NOMO-1 treated with DMSO at 0.1 percent for 48 hours (cell line): Measurements from ENCODE around the gene RUBCN.
"Not testable (repeated sequence)": the region's sequence is repeated elsewhere in the genome, so short reads cannot be mapped to it uniquely, and the experiment has no call there.

Source experiments
- DNase-seq: peaks from one replicate; lab custom pipeline; 2025; ENCODE audit not compliant: unreplicated experiment; lab: John Stamatoyannopoulos, UW

Gene RUBCN

DNA sequence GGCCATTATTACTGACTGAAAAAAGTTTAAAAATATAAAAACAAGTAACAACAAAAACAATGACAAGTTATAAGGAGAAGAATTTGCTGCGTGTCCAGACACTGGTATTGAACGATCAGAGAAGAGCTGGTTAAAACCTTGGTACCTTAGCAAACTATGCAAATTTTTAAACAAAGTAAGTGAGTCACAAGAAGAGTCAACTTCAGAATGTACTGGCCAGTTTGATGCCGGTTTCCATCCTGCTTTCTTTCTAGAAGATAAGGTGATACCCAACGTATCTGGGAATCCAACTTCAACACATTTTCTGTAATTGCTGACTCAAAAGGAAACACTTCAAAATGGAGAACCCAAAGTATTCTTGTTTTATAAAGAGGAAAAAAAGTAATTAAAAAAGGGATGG is 49.8 kb downstream of the RUBCN start:
- no peak for DNase-seq

- DNase-seq = no peak
Measured at GRCh38 chr3:197685546-197685945, 51.2 kb downstream of the RUBCN start.

DNA sequence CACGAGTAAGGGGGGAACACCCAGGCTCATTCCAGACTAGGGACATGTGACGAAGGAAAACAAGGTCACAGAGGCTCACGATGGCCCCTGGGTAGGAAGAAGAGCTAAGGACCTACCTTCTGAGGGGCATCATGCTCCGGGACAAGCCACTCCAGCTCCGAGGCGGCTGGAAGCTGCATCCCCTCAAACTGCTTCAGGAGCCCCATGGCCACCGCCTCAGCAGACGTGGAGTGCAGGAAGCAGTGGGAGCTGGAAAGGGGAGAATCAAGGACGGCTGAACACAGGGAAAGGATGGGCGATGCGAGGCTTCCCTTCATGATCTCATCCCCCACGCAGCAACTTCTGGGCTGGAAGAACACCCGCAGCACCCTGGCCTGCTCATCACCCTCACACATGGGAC is 53.5 kb downstream of the RUBCN start:
- no peak for DNase-seq

DNA sequence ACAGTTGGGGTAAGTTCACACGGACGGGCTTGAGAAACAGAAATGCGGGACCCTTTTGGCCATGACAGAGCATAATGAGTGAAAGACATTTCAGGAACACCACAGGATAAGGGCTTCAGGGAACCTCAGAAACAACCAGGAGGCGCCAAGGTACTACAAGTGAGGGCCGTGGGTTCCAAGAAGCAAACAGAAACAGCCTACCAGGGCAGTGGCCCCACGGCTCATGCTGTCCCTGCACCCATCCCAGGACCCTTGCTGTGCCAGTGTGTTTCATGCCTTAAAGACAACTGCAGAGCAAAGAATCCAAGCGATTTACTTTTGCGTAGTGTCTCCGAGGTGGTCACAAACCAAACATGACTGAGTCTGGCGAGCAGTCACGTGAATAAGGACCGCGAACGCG is 54.0 kb downstream of the RUBCN start:
- no peak for DNase-seq

DNA sequence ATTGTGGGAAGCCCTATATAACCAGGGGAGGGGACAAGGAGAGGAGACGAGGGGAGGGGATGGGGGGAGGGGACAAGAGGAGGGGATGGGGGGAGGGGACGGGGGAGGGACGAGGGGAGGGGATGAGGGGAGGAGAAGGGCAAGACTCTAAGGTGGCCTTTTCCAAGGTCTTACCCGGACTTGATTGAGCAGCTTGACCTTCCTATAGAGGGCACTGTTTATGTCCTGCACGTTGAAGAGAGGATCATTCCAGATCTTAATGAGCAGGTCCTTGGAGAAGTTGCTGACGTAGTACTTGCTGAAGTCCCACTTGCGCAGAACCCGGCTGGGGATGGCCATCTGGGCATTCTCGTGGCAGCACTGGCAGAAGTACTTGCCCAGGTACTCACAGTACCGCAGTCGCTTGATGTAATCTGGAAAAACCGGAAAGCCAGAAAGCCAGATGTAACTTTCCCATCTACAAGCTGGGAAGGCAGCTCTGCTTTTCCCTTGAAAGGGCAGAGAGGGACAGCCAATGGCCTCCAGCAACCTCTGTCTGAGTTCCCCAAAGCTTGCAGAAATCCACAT is 55.7 kb downstream of the RUBCN start:
- no peak for DNase-seq

DNA sequence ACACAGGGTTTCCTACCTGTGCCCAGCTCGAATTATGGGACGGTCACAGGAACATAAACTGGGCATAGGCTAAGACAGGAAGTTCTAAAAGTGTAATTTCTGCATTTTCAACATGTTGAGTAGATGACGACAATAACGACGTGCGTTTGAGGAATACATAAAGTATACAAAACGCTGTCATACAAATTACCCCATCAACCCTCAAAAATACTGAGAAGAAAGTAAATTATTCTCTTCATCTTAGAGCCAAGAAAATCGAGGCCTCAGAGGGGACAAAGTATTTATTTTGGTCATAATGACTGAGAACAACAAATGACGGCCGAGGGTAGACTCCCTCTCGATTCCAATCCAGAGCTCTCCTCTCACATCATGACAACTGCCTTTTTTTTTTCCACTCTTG is 60.8 kb downstream of the RUBCN start:
- DNase-seq = no peak

DNA sequence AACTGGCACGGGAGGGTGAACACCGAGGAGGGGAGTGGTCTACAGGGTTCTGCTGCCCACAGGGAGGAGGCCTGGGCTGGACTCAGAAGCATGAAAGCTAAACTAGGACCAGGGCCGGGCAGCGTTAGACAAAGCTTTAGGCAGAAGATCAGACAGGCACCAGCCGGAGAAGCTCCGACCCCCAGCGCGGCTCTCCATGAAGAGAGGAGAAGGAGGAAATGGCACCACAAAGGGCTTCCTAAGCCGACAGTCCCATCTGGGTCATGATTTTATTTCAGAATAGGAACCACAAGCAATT is 61.2 kb downstream of the RUBCN start:
- no peak for DNase-seq

DNA sequence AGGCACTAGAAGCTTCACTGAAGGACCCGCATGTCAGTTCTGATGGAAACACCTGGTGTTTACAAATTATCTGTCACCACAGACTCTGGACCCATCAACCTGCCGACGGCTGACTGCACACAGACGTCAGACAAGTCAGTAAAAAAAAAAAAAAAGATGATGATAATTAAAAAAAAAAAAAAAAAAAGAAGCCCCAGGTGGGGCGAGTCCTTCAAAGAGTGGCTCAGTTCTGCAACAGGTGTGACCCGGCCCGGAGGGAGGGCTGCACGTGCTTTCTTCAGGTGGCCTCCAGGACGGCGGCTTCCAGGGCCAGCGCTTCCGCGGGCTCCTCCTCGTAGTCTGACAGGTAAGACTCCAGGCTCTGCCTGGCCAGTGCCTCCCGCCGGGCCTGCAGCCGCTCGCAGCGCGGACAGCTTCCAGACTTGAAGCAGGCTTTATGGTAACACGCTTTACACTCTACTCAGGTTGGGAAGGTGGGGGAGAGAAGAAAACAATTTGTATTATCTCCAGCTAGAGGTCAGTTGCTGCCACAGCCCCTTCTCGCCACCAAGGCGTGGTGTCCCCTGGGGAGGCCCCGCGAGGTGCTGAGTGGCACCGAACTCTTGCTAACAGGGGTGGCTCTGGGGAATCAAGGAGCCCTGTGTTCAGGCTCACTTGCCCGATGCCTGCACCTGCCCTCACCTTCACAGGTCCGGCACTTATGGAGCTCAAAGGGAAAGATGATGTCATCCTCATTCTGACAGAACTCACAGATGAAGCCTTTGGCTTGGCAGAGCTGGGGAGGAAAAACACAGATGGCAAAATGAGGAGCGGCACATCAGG is 61.8 kb downstream of the RUBCN start:
- no peak for DNase-seq

- no peak for DNase-seq
Measured at GRCh38 chr3:197673170-197673569, 63.5 kb downstream of the RUBCN start.

GRCh38 chr3:197670361-197670760 is 66.3 kb downstream of the RUBCN start:
- no peak for DNase-seq

DNA sequence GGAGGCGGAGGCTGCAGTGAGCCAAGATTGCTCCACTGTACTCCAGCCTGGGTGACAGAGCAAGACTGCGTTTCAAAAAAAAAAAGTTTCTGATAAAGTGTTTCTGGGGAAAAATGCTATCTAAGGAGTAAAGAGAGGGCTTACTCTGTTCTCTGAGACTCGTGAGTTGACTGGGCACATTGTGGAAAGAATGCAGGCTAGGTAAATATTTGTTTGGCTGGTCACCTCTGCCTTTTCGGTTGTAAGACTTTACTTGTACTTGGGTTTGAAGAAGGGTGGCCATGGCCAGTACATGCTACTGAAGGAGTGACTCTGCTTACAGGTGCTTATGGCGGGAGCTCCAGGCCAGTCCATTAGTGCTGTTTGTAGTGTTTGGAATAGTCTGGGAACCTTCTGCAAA is 68.7 kb downstream of the RUBCN start:
- no peak for DNase-seq

- DNase-seq = not testable (repeated sequence)
Measured at GRCh38 chr3:197667293-197667692, 69.4 kb downstream of the RUBCN start.

DNA sequence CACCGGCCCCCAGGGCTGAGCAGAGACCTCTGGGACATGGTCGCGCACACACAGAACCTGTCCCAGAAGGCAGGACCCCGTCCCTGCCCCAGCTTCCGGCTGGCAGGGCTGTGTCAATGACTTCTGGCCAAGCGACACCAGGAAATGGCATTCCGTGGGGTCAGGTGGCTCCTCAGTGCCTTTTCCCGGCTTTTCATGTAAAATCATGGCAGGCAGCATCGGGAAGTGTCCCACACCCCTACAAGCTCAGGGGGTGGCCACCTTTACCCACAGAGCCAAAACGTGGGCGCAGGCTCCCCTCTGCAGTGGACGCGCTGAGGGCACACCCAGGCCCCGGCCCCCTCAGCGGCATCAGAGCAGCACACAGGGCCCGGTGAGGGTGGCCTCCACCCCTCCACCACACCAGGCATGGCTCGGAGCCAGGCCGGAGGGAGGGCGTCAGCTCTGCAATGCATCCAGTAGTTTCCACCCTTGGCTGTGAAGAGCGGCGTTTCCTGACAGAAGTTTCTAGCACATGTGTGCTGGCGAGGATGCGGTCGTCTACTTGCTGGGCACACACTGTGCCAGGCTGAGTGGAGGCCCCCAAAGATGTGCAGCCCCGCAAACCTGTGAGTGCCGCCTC is 70.4 kb downstream of the RUBCN start:
- DNase-seq = not testable (repeated sequence)

DNA sequence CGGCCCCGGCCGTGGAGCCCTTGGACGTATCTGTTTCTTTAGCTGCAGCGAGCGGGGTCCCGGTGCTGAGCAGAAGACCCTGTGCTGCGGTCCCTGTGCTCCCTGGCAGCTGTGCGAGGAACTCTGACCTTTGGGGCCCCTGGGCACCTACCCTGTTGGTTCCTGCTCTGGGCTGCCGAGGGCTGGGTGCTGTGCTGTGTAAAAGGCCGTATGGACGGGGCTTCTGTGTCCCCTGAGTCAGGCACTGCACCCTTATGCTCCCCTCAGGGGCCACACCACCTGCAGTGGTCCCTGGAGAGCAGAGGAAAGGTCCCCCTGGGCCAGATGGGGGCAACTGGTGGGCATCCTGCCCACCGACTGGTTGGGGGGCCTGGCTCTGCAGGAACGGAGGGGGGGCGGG is 71.2 kb downstream of the RUBCN start:
- not testable (repeated sequence) for DNase-seq

DNA sequence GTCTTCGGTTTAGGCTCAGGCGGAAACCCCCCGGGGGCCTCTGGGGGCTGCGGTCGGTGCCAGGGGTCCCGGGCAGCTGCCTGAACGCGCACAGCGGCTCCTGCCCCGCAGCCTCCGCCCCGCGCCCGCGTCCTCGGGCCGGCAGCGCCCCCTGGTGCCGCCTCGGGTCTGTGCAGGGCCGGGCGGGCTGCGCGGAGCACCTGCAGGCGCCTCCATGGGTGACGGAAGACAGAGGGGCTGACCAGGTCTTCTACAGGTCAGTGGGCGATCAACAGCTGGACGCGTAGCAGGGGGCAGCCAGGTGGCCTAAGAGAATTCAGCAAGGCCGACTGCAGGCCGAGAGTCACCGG is 71.6 kb downstream of the RUBCN start:
- DNase-seq = not testable (repeated sequence)

DNA sequence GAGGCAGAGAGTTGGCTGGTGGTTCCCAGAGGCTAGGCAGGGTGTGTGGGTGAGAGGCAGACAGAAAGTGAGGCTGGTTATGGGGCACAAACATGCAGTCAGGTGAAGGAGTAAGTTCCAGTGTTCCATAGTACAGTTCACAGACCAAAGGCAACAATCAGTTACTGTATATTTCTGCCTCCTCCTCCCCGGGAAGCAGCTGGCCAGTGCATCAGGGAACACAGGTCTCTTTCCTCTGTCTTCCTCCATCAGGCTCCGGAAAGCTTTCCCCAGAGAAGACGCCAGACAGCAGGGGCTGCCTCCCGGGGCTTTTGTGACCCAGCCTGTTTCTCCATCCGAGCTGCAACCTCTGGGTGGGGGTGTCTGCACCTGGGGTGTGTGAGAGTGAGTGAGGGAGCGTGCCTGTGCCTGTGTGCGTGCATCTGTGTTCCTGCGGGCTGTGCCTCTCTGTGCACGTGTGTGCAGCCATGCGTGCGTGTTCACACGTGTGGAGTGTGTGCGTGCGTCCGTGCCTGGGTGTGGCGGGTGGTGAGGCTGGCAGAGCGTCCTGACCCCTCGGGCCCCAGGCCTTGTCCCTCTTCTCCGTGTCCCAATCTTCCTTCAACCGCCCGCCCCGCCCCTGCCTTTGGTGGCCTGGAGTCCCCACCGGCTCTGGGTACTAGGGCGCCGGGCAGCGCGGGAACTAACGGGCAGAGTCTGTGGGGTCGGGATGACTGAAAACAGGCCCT is 72.1 kb downstream of the RUBCN start:
- not testable (repeated sequence) for DNase-seq

DNA sequence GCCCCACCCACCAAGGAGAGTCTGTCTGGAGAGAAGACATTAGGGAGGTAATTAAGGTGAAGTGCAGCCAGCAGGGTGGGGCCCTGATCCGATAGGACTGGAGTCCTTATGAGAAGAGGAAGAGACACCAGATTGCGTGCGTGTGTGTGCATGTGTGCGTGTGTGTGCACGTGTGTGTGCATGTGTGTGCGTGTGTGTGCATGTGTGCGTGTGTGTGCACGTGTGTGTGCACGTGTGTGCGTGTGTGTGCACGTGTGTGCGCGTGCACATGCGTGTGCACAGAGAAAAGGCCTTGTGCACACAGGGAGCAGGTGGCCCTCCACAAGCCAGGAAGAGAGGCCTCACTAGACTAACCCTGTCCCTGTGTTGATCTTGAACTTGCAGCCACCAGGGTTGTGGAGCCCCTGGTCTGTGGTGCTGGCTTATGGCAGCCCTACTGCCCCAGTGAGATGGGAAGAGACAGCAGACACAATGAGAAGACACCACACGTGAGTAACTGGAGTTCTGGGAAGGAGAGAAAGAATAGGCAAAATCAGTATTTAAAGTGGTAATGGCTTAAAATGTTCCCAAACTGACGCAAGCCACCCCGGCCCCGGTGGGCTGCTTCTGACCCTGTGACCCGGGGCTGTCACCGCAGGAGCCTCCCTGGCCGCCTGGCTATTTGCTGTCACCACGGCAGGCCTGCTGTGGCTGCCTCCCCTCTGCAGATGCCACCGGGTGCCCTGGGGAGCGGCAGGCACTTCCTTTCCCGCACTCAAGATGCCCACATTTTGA is 73.2 kb downstream of the RUBCN start:
- not testable (repeated sequence) for DNase-seq

DNA sequence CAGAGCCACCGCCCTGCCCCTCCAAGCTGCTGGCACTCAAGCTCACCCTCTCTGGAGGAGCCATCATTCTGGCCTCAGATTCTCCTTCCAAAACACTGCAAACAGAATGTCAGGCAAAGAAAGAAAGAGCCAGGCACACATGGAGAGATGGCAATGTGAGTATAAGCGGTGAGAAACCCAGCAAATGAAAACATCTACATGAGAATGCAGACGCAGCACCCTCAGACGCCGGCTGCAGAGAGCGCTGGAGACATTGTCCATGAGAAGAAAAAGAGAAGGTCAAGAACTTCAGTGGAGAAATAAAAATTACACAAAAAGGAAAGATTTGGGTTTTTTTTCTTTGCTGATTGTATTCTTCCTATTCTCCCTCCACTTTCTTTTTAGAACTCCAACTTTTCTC is 74.4 kb downstream of the RUBCN start:
- not testable (repeated sequence) for DNase-seq

- not testable (repeated sequence) for DNase-seq
Measured at GRCh38 chr3:197661874-197662273, 74.8 kb downstream of the RUBCN start.

- not testable (repeated sequence) for DNase-seq
Measured at GRCh38 chr3:197661234-197661834, 75.4 kb downstream of the RUBCN start.

- DNase-seq = not testable (repeated sequence)
Measured at GRCh38 chr3:197659701-197660100, 77.0 kb downstream of the RUBCN start.
